Activated CD8-positive, alpha-beta T cell treated with anti-CD3 and anti-CD28 coated beads for 36 hours (primary cell): Measurements from ENCODE around the gene FAM187B. TPM values are rescaled to one million over a fixed set of nuclear protein-coding genes. Genes with fewer than 3 reads are reported as not detected.

ENCODE experiments used
- ATAC-seq: fragments of 200-7000 bp; cut with Tn5 transposase; one replicate; pipeline ENCODE4 v1.10.0; 2021; ENCODE audit warnings: mild to moderate bottlenecking, moderate library complexity
- CTCF ChIA-PET: fragments of 350-600 bp; sonication (Branson Sonifier 250); formaldehyde crosslinking; loops from one replicate; lab custom pipeline; 2021; ENCODE audit warnings: antibody characterized with exemption; lab: Charles Lee
- POLR2A ChIA-PET: fragments of 350-600 bp; sonication (Branson Sonifier 250); formaldehyde crosslinking; loops from one replicate; lab custom pipeline; 2021; ENCODE audit warnings: antibody characterized with exemption; lab: Charles Lee
- DNase-seq: peaks from one replicate; pipeline ENCODE4 v3.0.0-alpha.2; 2020
- H3K27ac Mint-ChIP-seq: one replicate; pipeline ENCODE4 v1.8.0; 2021; ENCODE audit warnings: mild to moderate bottlenecking, mixed read lengths
- H3K27me3 Mint-ChIP-seq: one replicate; pipeline ENCODE4 v1.8.0; 2021; ENCODE audit warnings: mixed read lengths
- H3K36me3 Mint-ChIP-seq: one replicate; pipeline ENCODE4 v1.8.0; 2021; ENCODE audit warnings: low read depth, mixed read lengths
- H3K4me1 Mint-ChIP-seq: one replicate; pipeline ENCODE4 v1.8.0; 2021; ENCODE audit warnings: low read depth, mixed read lengths
- H3K4me3 Mint-ChIP-seq: one replicate; pipeline ENCODE4 v1.8.0; 2021; ENCODE audit warnings: mild to moderate bottlenecking, moderate library complexity, mixed read lengths
- H3K9me3 Mint-ChIP-seq: one replicate; pipeline ENCODE4 v1.8.0; 2021; ENCODE audit warnings: mixed read lengths
- CTCF ChIP-seq: fragments of 200-600 bp; IDR thresholded peaks from one replicate; pipeline ENCODE4 v1.8.0; 2022; ENCODE audit warnings: antibody characterized with exemption, mild to moderate bottlenecking
- intact Hi-C: fragments of 100-400 bp; cut with micrococcal nuclease; formaldehyde crosslinking; loops from one replicate; pipeline ENCODE4 v1.10.0; 2022
- total RNA-seq, 2 experiments: library from RNA; stranded (reverse); gene quantifications; one replicate each; pipeline ENCODE4 v1.2.3, GENCODE V29; 2021

Gene FAM187B
- total RNA-seq: not detected

DNA sequence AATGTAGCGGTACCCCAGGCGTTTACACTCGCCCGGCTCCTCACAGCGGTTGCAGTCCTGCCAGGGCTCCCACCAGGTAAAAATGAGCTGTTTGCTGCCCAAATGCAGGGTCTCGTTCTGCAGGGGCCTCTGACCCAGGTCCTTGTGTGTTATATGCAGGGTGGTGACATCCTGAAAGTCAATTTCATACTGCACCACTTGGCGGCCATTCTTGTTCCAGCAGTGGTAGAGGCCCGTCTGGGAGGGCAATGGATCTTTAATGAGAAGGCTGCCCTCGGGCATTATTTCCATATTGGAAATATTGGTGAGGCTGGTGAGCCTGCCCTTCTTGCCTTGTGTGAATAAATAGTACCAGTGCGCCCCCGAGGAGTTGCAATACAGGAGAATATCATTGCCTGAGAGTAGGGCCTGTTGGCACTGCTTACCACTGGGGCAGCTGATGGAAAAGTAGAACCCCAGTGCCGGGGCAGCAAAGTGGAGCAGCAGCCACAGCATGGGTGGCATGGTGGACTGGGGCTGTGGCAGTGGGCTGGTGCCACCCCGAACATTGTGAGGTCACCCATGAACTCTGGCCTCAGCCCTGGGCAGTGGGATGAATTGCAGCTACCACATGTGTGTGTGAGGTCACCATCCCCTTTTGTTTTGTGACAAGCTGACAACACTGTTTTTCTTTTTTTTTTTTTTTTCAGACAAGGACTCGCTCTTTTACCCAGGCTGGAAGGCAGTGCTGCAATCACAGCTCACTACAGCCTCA is at the start of gene FAM187B:
TSS of gene FAM187B (minus strand) at position 563 of the 754 bp plus-strand sequence. CDS start at position 504, 59 bp downstream.
- Mint-ChIP-seq H3K9me3 (no peaks in the 10 kb centered on the region), H3K27ac (no peak within 1 kb of the TSS), H3K4me1 (peaks cover 6% of the 10 kb centered on the region), H3K36me3 (no peaks in the 10 kb centered on the region), H3K4me3 (no peak within 1 kb of the TSS), H3K27me3 (no peaks in the 10 kb centered on the region)
- ChIA-PET CTCF (interaction anchor here (1.1 kb wide), 1 partner anchor 85 kb away, joined by 3 read pairs; the partner anchor contains the start of gene FXYD7), POLR2A (no interaction called here)
- ATAC-seq (no peak), DNase-seq (no peak)
- intact Hi-C loops: no loop called here
- no peak for TF ChIP-seq CTCF

- intact Hi-C loops: no loop called here
- ATAC-seq (no peak), DNase-seq (no peak)
- H3K27ac Mint-ChIP-seq: no peak overlapping the region
- H3K27me3 Mint-ChIP-seq: no peaks in the 10 kb centered on the region
- CTCF ChIA-PET: no interaction called here
- peaks cover 7% of the 10 kb centered on the region for H3K4me1 Mint-ChIP-seq
- H3K9me3 Mint-ChIP-seq: no peaks in the 10 kb centered on the region
- peaks cover 18% of the 10 kb centered on the region for H3K36me3 Mint-ChIP-seq
- H3K4me3 Mint-ChIP-seq: no peak overlapping the region
- POLR2A ChIA-PET: interaction anchor here (0.9 to 1.2 kb wide), 2 partner anchors 12 to 13 kb away, joined by 3 read pairs; no protein-coding TSS in a partner anchor
- no peak for TF ChIP-seq CTCF
Observed at GRCh38 chr19:35276706-35277281, 48.3 kb upstream of the FAM187B start.

DNA sequence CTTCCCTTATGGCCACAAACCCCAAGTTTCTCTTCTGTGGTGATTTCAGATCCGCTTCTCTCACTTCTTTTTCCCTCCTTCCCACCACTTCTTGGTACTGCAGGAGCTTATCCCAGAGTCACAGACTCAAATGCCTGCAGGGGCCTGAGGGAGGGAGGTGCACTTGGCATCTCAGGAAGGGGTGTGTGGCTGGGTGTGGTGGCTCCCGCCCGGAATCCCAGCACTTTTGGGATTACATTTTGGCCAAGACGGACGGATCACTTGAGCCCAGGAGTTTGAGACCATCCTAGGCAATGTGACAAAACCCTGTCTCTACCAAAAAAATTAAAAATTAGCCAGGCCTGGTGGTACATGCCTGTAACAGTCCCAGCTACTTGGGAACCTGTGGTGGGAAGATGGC is 45.8 kb upstream of the FAM187B start:
- Mint-ChIP-seq H3K27me3 (no peaks in the 10 kb centered on the region), H3K9me3 (no peaks in the 10 kb centered on the region), H3K36me3 (peaks cover 30% of the 10 kb centered on the region), H3K4me3 (no peak overlapping the region), H3K4me1 (peaks cover 15% of the 10 kb centered on the region), H3K27ac (no peak overlapping the region)
- TF ChIP-seq CTCF: no peak
- no peak for DNase-seq
- CTCF ChIA-PET: interaction anchor here (1.4 kb wide), 1 partner anchor 221 kb away, joined by 3 read pairs; no protein-coding TSS in a partner anchor
- ATAC-seq: no peak
- POLR2A ChIA-PET: interaction anchor here (0.7 to 0.9 kb wide), 3 partner anchors 14 to 126 kb away, joined by 3 read pairs; no protein-coding TSS in a partner anchor
- intact Hi-C loops: no loop called here

DNA sequence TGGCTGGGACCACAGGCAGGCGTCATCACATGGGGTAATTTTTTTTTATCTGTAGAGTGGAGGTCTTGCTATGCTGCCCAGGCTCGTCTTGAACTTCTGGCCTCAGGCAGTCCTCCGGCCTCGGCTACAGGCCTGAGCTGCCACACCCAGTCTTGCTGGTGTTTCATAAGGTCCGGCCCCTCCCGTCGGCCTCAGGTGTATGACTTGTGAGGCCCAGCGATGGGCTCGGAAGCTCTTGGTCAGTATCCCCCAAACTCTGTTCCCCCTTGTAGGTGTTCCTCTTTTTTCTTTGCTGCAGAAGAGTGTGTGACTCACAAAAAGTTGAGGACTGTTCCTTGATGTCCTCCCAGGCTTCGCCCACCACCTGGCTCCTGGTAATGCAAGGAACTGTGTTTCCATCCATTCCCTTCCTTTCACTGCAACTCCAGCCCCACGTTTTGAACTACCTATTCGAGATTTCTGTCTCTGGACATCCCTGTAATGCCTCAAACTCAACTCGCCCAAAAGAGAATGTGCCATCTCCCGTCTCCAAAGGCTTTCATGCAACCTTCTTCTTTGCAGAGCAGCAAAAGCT is 45.2 kb upstream of the FAM187B start:
- Mint-ChIP-seq H3K27ac (no peak overlapping the region), H3K4me3 (no peak overlapping the region), H3K4me1 (peaks cover 15% of the 10 kb centered on the region), H3K27me3 (no peaks in the 10 kb centered on the region), H3K9me3 (no peaks in the 10 kb centered on the region), H3K36me3 (peaks cover 30% of the 10 kb centered on the region)
- TF ChIP-seq CTCF: no peak
- intact Hi-C loops: no loop called here
- ChIA-PET POLR2A (interaction anchor here (0.7 to 0.9 kb wide), 3 partner anchors 14 to 125 kb away, joined by 3 read pairs; no protein-coding TSS in a partner anchor), CTCF (interaction anchor here (1.3 to 1.4 kb wide), 2 partner anchors 133 to 221 kb away, joined by 3 read pairs; no protein-coding TSS in a partner anchor)
- ATAC-seq (no peak), DNase-seq (no peak)
